Adipocyte (in vitro differentiated cells): Measurements from ENCODE around the gene EPHB6.

Experiments used
- DNase-seq: peaks from one replicate; pipeline ENCODE4 v3.0.0-alpha.2; 2015; ENCODE audit warnings: low read depth
- H3K27me3 ChIP-seq: replicated peaks from 2 replicates; pipeline ENCODE4 v1.7.0; 2013; ENCODE audit warnings: mild to moderate bottlenecking, low read length, moderate library complexity; ENCODE audit not compliant: control insufficient read depth, insufficient read depth
- H3K36me3 ChIP-seq: 2 replicates; pipeline ENCODE4 v1.7.0; 2013; ENCODE audit warnings: low read length, mild to moderate bottlenecking, moderate library complexity; ENCODE audit not compliant: control insufficient read depth, insufficient read depth, severe bottlenecking
- H3K4me1 ChIP-seq: 2 replicates; pipeline ENCODE4 v1.7.0; 2013; ENCODE audit warnings: mild to moderate bottlenecking, low read length, moderate library complexity; ENCODE audit not compliant: control insufficient read depth, insufficient read depth
- H3K4me3 ChIP-seq: 2 replicates; pipeline ENCODE4 v1.7.0; 2013; ENCODE audit warnings: mild to moderate bottlenecking, low read length, moderate library complexity
- H3K9ac ChIP-seq: 2 replicates; pipeline ENCODE4 v1.7.0; 2013; ENCODE audit warnings: mild to moderate bottlenecking, low read length, moderate library complexity
- H3K9me3 ChIP-seq: 2 replicates; pipeline ENCODE4 v1.7.0; 2013; ENCODE audit warnings: mild to moderate bottlenecking, low read length, moderate library complexity; ENCODE audit not compliant: control insufficient read depth

EPHB6 gene

DNA sequence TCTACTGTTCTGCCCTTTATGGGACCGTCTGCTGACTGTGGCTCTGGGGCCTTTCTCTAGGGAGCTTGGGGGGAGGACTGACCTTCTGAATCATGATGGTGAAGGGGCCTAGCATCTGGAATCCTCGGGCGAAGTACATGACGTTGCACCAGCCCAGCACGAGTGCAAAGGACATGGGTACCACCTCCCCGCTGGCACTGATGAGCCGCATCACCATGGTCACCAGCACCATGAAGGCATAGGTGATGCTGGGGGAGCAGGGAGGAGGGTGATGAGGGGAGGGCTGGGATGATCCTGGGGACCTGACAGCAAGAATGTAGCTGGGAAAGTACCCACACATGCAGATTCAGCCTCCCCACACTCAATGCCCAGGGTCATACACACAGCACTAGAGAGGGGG, 19.5 kb downstream of the EPHB6 start:
- H3K27me3 ChIP-seq = peaks cover 29% of the 10 kb centered on the region
- H3K9ac ChIP-seq = no peak overlapping the region
- no peaks in the 10 kb centered on the region for H3K4me1 ChIP-seq
- no peaks in the 10 kb centered on the region for H3K9me3 ChIP-seq
- H3K36me3 ChIP-seq = no peaks in the 10 kb centered on the region
- DNase-seq = no peak
- no peak overlapping the region for H3K4me3 ChIP-seq

GRCh38 chr7:142874837-142875236, 20.0 kb downstream of the EPHB6 start:
- H3K27me3 ChIP-seq = peaks cover 31% of the 10 kb centered on the region
- H3K4me3 ChIP-seq = no peak overlapping the region
- H3K36me3 ChIP-seq = no peaks in the 10 kb centered on the region
- no peak for DNase-seq
- H3K9ac ChIP-seq = no peak overlapping the region
- no peaks in the 10 kb centered on the region for H3K9me3 ChIP-seq
- no peaks in the 10 kb centered on the region for H3K4me1 ChIP-seq

GRCh38 chr7:142875456-142875855, 20.6 kb downstream of the EPHB6 start:
- no peak overlapping the region for H3K9ac ChIP-seq
- H3K9me3 ChIP-seq = no peaks in the 10 kb centered on the region
- H3K4me1 ChIP-seq = no peaks in the 10 kb centered on the region
- no peak for DNase-seq
- H3K36me3 ChIP-seq = no peaks in the 10 kb centered on the region
- H3K4me3 ChIP-seq = no peak overlapping the region
- peaks cover 37% of the 10 kb centered on the region for H3K27me3 ChIP-seq

DNA sequence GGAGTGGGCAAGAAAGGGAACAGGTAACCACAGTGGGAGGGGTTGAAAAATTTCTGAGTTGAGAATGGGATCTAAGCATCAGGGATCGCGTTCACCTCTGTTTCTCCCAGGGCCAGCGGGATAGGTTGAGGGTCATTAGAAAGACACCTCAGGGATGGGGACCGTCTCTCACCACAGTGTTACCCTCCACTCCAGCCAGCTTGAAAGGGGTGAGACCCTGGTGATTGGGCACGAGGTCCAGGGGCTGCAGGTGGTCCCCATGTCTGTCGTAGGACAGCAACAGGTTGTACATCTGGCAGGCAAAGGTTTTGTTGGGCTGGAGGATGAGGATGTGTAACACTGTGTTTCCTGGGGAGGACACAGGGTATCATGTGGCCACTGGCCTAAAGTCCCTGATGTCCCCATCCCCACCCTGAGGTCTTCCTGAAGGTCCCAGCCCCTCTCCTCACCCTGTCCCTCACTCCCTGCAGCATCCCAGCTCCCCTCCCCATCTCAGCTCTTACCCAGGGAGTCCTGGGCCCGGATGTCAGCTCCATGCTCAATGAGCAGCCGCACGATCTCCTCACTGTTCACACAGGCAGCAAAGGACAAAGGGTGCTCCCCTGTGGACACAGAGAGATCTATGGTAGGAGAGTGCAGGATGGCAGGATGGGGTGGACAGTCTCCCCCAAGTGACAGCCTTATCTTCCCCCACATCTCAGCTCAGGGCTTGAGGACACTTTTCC, 21.5 kb downstream of the EPHB6 start:
- Histone ChIP-seq H3K4me3 (no peak overlapping the region), H3K36me3 (no peaks in the 10 kb centered on the region), H3K27me3 (peaks cover 47% of the 10 kb centered on the region), H3K9ac (no peak overlapping the region), H3K9me3 (no peaks in the 10 kb centered on the region), H3K4me1 (no peaks in the 10 kb centered on the region)
- DNase-seq = no peak

DNA sequence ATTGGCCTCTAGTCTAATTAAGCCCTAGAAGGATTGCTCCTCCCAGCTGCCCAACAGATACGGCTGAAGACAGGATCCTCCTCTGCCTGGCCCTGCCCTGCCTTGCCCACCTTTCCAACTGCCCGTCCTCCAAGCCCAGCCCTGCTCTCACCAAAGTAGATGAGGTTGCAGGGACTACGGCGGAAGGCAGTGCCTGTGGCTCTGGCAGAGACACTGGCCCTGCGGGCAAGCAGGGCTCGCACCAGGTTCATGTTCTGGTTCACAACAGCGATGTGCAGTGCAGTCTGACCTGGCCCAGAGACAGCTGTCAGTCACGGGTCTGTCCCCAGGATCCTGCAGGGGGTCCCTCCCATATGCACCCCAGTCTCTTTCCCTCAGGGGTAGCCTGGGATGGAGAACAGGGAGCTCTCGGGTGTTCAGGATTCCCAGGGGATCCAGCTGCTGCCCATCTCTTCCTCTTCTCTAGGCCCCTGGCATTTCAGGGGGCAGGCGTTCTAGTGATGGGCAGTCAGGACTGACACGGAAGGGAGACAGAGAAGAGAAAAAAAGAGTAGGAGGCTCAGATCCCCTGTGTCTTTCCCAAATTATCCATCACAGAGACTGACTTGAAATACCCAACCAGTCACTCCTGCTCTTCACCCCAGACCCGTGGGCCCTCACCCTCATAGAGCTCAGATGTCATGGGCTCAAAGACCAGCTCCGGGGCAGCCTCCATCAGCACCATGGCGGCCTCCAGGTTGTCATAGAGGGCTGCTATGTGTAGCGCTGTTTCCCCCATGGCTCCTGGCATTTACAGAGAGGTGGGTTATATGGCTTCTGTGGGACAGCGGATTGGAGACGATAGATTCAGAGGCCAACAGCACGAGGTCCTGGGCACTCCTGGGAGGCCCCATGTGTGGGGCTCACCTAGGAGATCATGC, 22.4 kb downstream of the EPHB6 start:
- H3K36me3 ChIP-seq = no peaks in the 10 kb centered on the region
- H3K27me3 ChIP-seq = peaks cover 55% of the 10 kb centered on the region
- no peak for DNase-seq
- no peaks in the 10 kb centered on the region for H3K4me1 ChIP-seq
- no peaks in the 10 kb centered on the region for H3K9me3 ChIP-seq
- no peak overlapping the region for H3K4me3 ChIP-seq
- H3K9ac ChIP-seq = no peak overlapping the region

DNA sequence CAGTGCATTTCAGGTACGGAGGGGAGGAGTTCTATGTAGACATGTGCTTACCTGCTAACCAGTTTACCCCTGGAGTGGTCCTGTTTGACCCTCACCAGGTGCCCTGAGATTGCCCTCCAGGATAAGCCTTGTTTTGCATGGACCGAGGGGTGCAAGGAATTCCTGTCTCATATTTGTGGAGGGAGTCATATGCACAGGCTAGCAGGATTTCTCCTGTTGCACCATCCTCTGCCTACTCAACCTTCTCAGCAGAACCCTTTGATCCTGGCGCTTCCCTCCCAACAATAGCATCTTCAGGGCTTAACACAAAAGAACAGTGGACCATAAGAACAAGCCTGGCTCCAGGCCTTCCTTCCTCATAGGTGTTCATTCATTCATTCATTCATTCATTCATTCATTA, 23.4 kb downstream of the EPHB6 start:
- Histone ChIP-seq H3K36me3 (no peaks in the 10 kb centered on the region), H3K27me3 (peaks cover 61% of the 10 kb centered on the region), H3K4me1 (no peaks in the 10 kb centered on the region), H3K9ac (no peak overlapping the region), H3K4me3 (no peak overlapping the region), H3K9me3 (no peaks in the 10 kb centered on the region)
- no peak for DNase-seq

DNA sequence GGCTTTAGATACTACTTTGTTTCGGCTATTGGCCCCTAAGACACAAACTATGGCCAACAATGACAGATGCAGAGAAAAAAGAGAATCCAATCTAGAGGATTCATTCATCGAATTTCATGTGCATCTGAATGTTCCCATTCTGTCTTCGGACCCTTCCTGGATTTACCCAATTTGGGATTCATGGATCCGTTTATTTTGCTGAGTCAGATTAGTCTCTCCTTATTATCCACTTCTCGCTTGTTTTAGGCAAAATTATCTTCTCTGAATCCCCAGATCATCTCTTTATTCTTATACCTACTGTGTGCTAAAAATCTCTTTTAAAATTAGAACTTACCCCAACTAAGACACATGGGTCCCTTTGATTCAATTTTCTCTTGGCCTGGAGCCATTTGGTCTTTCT, 24.2 kb downstream of the EPHB6 start:
- H3K36me3 ChIP-seq = no peaks in the 10 kb centered on the region
- peaks cover 61% of the 10 kb centered on the region for H3K27me3 ChIP-seq

GRCh38 chr7:142880876-142881505, 26.1 kb downstream of the EPHB6 start:
- Histone ChIP-seq H3K36me3 (no peaks in the 10 kb centered on the region), H3K4me3 (no peak overlapping the region), H3K9me3 (no peaks in the 10 kb centered on the region), H3K9ac (no peak overlapping the region), H3K27me3 (peaks cover 63% of the 10 kb centered on the region), H3K4me1 (no peaks in the 10 kb centered on the region)
- peak; percentile 46 for DNase-seq

More for the DNA sequence above, 24.2 kb downstream of the EPHB6 start:
- no peaks in the 10 kb centered on the region for H3K4me1 ChIP-seq
- H3K9ac ChIP-seq = no peak overlapping the region
- no peak for DNase-seq
- H3K9me3 ChIP-seq = no peaks in the 10 kb centered on the region
- H3K4me3 ChIP-seq = no peak overlapping the region

DNA sequence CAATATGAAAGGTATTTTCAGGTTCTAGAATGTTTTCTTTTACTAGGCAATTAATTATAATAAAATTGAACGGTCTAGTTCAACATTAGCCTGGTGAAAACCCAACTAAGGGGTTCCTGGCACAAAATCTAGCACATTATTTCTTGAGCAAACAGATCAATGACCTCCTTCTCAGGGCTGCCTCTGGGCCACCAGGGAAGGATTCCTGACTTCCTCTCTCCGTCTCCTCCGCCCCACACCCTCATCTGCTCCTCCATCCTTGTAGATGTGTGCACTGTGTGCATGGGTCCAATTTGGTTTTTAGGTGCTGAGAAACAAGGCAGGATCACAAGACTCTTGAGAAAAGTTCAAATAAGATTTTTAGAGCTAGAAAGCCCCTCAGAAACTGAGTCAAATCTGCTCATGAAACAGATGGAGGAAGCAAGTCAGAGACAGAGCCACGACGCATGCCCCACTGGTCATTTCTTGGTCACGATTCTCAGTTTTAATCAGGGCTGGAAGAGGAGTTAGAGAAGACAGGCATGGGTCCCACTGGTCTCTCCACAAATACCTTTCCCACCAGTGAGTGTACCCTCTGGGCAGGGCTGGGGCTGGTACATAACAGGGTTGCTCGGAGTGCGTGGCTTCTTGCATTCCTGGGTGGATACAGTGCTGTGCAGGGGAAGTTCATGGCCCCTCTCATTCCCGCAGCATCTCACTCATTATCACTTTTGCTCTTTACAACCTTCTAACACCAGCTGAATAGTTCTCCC, 26.9 kb downstream of the EPHB6 start:
- H3K4me1 ChIP-seq = no peaks in the 10 kb centered on the region

DNA sequence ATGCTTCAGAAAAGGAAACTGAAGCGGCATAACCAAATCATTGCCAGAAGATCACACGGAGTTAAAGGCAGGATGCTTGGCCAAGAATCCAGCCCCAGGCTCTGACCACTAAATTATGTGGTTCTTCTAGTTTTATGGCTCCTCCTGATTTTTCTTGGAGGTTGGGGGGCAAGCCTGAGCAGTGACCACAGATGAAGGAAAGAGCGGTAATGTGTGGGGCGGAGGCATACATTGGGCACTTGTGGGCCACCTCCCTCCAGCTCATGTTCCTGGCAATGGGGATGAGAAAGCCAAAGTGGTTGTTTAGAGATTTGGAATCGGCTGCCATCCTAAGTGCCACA, 27.4 kb downstream of the EPHB6 start:
- Histone ChIP-seq H3K9ac (no peak overlapping the region), H3K27me3 (peaks cover 61% of the 10 kb centered on the region), H3K9me3 (no peaks in the 10 kb centered on the region), H3K36me3 (no peaks in the 10 kb centered on the region), H3K4me3 (no peak overlapping the region), H3K4me1 (no peaks in the 10 kb centered on the region)
- no peak for DNase-seq

More for the DNA sequence above, 26.9 kb downstream of the EPHB6 start:
- H3K9ac ChIP-seq = no peak overlapping the region
- no peak for DNase-seq
- H3K9me3 ChIP-seq = no peaks in the 10 kb centered on the region
- H3K4me3 ChIP-seq = no peak overlapping the region
- H3K27me3 ChIP-seq = peaks cover 59% of the 10 kb centered on the region
- H3K36me3 ChIP-seq = no peaks in the 10 kb centered on the region

GRCh38 chr7:142883145-142883544, 28.3 kb downstream of the EPHB6 start:
- Histone ChIP-seq H3K27me3 (peaks cover 59% of the 10 kb centered on the region), H3K9ac (no peak overlapping the region), H3K9me3 (no peaks in the 10 kb centered on the region), H3K36me3 (no peaks in the 10 kb centered on the region), H3K4me3 (no peak overlapping the region), H3K4me1 (no peaks in the 10 kb centered on the region)
- DNase-seq = no peak
